HG03571 (cell line): ENCODE measurements around the gene SELENOO.

Experiments
- ATAC-seq: cut with Tn5 transposase; IDR thresholded peaks from one replicate; pipeline ENCODE4 v1.9.1; 2021; ENCODE audit not compliant: unreplicated experiment

The SELENOO gene

DNA sequence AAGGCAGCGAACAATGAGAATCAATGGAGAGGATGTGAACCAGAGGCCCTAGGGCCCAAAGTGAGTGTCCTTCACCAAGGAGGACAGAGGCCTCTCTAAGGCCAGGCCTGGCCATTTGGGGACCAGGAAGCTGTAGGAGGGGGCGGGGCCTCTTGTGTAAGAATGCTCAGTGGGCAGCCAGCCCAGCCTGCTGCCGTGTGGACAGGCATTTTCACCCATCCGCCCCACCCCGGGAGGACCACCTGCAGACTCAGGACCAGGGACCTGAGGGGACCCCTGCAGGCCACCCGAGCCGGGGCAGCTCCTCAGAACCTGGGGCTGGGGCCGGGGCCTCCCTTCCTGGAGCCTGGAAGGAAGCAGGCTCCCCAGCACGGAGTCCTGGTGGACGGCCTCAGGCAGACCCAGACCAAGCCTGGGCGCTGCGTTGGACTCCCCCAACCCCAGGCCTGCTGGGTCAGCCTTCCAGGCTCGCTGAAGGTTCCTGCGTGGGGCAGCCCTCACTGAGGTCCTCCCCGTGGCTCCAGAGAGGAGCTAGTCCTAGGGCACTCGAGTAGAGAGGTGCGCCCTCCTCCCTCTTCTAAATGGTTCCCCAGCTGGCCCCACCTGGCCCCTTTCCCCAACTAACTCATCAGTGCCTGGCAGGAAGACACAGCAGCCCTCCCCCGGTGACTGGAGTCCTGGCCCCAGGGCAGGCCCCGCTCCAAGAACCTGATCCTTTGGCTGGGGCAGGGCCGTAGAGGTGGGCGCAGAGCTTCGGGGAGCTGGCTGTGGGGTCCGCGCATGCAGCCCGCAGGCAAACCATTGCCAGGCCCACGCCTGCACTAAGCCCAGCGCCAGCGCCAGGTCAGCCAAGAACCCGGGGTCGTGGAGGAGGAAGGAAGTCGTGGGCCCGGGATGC is 16.6 kb upstream of the SELENOO start:
- no peak for ATAC-seq

DNA sequence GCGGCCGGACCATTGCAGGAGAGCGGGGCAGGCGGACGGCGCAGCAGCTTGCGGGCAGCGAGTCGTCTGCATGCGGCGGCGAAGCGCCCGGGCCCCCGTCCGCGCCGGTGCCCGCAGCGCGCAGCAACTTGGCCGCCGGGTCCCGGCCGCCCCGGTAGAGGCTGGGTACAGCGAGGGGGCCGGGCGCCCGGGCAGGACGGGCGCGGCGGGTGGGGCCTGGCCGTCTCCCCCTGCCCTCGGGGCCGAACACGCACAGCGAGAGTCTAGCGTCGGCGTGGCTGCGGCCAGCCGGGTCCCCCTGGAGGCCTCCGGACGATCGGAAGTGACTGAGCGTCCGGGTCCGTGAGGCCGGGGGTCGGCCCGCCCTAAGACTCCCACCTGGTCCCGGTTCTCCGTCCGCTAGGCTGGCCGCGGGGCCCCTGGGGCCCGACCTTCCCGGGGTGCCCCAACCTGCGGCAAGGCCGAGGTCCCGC is 15.9 kb upstream of the SELENOO start:
- no peak for ATAC-seq

GRCh38 chr22:50185375-50186087 is 15.3 kb upstream of the SELENOO start, which contains the start of gene TRABD:
TRABD (plus strand) TSS chr22:50185913; CDS start chr22:50193061, 7,148 bp downstream.
- ATAC-seq: no peak

- no peak for ATAC-seq
Measured at GRCh38 chr22:50186181-50186714, 14.6 kb upstream of the SELENOO start.

DNA sequence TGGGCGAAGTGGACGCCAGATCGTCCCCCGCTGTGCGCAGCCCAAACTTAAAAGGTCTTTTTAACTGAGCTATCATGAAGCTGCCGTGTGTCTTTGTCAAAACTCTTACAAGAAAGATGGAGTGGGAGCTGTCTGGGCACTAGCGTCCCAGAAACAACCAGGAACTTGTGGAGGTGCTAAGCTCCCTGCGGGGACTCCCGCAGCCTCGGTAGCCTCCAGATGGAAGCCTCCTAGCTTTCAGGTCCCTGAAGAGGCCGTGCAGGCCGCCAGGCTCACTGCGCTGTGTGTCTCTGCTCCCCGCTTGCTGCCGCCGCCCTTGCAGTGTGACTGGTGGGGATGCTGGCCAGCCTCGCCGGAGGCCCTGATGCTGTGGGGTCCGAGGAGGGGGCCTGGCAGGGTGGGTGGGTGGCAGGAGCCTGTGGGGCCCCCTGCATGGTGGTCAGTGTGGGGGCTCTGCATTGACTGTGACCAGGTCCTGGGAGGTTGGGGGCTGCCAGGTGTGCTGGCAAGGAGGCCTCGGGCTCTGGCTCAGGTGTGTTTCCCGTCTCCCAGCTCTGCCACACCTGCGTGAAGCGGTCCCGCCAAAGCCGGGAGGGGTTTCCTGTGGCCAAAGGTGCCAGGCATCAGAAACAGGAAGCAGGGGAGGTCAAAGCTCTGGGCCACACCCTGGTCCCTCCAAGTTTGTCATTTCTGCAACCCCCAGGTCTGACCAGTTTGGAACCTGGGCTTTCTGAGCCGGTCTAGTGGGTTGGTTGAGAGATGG is 13.9 kb upstream of the SELENOO start:
- no peak for ATAC-seq

GRCh38 chr22:50188356-50188755 is 12.5 kb upstream of the SELENOO start:
- no peak for ATAC-seq

- no peak for ATAC-seq
Measured at GRCh38 chr22:50189184-50189848, 11.5 kb upstream of the SELENOO start.

DNA sequence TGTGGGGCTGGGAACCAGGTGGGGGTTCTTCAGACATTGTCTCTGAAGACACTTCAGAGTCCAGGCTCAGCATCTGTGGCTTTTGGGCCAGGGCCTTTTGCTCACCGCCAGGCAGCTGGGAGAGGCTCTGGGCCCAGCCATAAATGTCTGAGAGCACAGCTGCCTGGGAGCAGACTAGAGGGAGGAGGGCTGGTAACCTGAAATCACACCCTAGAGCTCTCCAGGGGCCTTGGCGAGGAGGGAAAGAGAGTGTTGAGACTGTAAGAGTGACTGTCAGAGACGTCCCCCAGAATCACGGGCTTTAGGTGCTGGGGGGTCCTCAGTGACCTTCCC is 11.0 kb upstream of the SELENOO start:
- no peak for ATAC-seq

GRCh38 chr22:50190182-50190940 is 10.4 kb upstream of the SELENOO start:
- peak; percentile 34 for ATAC-seq

DNA sequence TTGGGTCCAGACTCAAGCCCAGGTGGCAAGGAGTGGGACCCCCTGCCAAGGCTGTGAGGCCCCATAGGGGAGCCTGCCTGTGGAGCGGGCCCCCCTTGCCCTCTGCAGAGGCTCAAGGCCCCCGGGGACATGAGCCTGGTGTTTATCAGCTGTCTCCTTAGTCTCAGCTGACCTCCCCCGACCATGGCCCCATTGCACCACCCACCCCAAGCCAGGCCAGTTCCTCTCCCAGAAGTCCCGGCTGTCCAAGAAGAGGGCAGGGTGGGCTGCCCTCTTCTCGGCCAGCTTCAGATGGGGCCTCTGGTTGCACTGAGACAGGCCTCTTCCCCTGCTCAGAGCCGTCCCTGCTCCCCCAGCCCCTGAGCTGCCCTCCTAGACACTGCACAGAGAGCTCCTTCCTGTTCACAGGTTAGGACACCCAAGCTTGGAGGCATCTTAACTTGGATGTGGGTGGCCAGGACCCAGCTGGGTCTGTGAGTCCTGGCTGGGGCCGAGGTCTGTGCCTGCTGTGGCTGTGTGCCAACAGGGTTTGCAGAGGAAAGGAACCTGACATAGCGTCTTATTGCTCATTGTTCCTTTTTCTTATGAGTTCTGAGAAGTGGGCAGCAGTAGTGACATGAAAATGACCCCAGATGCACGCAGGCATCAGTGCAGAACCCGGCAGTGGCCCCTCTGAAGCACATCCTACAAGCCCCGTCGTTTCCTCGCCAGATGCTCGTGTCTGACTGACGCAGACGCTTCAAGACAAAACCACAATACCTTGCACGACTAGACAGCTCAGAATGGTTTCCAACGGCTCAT is 9.7 kb upstream of the SELENOO start:
- no peak for ATAC-seq

- no peak for ATAC-seq
Measured at GRCh38 chr22:50192436-50193204, 8.2 kb upstream of the SELENOO start.

- no peak for ATAC-seq
Measured at GRCh38 chr22:50193621-50194020, 7.2 kb upstream of the SELENOO start.

DNA sequence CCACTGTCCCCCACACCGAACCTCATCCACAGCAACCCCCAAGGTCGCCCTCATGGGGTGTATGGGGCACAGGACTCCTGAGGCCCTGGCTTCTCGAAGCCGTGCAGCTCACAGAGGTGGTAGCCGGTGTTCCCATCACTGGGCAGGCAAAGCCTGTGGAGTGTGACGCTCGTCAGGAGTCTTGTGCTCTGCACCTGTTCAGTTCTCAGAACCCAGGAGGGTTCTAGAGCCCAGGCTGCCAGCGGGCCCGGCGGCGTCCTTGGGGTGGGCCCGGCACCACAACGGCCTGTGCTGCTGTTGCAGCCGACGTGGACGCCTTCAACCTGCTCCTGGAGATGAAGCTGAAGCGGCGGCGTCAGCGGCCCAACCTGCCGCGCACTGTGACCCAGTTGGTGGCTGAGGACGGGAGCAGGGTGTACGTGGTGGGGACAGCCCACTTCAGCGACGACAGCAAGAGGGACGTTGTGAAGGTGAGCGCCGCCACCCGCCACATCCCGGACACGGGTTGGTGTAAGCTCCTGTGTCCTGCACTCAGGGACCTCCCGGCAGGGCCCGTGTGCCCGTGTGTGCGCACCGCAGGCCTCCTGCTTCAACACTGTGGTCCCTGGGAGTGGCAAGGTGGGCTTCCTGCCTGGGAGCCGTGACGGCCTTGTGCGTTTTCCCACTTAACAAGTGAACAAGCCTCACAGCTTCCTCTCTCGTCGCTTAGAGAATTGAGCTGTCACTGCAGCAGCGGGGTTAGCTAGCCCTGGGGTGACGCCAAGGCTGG is 6.6 kb upstream of the SELENOO start:
- ATAC-seq: no peak

DNA sequence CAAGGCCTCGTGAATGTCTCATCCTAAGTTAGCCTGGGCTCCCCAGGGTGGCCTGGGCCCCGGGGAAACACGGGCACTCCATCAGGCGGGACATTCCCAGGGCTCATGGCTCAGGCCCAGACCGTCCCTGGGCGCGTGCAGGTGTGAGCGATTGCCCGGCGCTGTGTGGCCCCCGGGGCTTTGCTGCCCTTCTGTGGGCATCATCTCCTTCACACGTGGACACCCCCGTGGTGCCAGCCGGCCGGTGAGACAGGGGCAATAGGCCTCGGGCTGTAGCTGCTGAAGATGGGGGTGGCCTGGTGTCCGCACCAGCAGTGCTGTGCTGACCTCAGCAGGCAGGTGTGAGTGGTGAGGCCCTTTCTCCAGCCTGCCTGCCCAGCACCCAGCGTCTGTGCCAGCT is 4.6 kb upstream of the SELENOO start:
- no peak for ATAC-seq

DNA sequence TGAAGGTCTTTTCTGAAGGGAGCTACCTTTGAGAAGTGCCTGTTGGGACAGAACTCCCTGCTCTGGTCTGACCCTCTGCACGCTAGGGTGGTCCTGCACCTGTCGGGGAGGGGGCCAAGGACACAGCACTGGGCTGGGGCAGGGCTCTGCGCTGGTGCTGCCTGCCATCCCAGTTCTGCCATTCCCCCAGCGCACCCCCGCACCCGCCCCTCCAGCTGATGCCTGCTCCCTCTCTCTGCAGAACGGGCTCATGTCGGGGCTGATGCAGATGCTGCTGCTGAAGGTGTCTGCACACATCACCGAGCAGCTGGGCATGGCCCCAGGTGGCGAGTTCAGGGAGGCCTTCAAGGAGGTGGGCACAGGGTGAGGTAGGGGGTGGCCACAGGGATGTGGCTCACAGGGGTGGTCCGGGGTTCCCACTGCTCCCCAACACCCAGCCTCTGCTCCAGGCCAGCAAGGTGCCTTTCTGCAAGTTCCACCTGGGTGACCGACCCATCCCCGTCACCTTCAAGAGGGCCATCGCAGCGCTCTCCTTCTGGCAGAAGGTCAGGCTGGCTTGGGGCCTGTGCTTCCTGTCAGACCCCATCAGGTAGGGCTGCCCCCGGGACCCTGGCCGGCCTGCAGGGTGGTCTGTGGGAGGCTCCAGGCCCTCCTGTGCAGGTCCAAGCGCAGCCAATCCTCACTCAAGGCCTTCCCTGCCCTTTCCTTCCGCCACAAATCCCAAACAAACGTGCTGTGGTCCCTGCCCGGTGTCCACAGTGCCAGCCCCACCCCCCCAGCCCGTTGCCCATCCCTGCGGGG is 3.6 kb upstream of the SELENOO start:
- ATAC-seq: no peak

DNA sequence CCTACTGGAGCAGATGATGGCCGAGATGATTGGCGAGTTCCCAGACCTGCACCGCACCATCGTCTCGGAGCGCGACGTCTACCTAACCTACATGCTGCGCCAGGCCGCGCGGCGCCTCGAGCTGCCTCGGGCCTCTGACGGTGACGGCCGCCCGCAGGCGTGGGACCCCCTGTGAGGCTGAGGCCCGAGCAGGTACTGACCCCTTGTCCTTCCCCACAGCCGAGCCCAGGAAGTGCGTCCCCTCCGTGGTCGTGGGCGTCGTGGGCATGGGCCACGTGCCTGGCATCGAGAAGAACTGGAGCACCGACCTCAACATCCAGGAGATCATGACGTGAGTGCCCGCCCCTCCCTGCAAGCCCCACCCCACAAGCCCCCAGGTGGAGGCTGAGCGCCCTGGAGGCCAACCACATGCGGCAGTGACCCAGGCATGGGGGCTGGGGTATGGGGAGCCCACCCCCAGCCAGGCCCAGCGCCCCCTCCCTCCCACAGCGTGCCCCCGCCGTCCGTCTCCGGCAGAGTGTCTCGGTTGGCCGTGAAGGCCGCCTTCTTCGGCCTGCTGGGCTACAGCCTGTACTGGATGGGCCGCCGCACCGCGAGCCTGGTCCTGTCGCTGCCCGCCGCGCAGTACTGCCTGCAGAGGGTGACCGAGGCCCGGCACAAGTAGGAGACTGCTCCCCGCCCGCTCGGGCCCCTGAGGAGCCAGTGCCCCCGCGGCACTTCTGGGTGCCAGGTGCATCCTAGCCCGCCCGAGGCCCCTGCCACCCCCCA is 2.8 kb upstream of the SELENOO start:
- ATAC-seq: no peak
